H1 (cell line): ENCODE measurements around the gene SLC35B4. TPM values are rescaled to one million over a fixed set of nuclear protein-coding genes. Genes with fewer than 3 reads are reported as not detected.

ENCODE experiments used
- BRCA1 ChIP-seq: IDR thresholded peaks from 2 replicates; pipeline ENCODE4 v1.6.1; 2012; ENCODE audit warnings: low read depth, low read length, improper control_type of control experiment
- SIN3A ChIP-seq, 2 experiments: IDR thresholded peaks in 1 of 2; conservative IDR thresholded peaks in 1 of 2; 2 replicates each; pipeline ENCODE4 v1.6.1; 2011 to 2012; ENCODE audit warnings: low read length in 2 of 2, improper control_type of control experiment in 1 of 2, low read depth in 1 of 2, mild to moderate bottlenecking in 1 of 2
- SP2 ChIP-seq: IDR thresholded peaks from 2 replicates; pipeline ENCODE4 v1.6.1; 2012; ENCODE audit warnings: mild to moderate bottlenecking, low read length, inconsistent platforms
- polyA plus RNA-seq, 7 experiments: library from polyadenylated mRNA; depleted of rRNA in 3 of 7; stranded (reverse) in 5 of 7; unstranded in 2 of 7; fragments of >200 nt in 5 of 7; fragments of 200-250 nt in 2 of 7; gene quantifications; 1 replicate in 5 of 7; 2 replicates in 1 of 7; 4 replicates in 1 of 7; pipeline versions ENCODE4 v1.2.1 to v1.2.3, GENCODE V29; 2011 to 2013; ENCODE audit warnings: missing spikeins in 2 of 7, mixed read lengths in 2 of 7
- total RNA-seq: library from RNA; stranded (reverse); fragmentation: NEBNext Ultra II Directional; extraction: Animal tissue kit (Norgen Biotek cat#: 25700); gene quantifications from 2 replicates; pipeline ENCODE4 v1.2.1, GENCODE V29; 2021

Gene SLC35B4
- total and polyA plus RNA-seq, 2 of the 8 experiments (the other 6 are each of a cell fraction or from before 2014, with no cell fraction given) = 28.9 to 34.6 TPM

GRCh38 chr7:134320201-134320600 is 3.5 kb upstream of the SLC35B4 start (continued):
- TF ChIP-seq SIN3A (conservative IDR thresholded peaks at IDR 0.05 in 1 of 2, IDR thresholded peaks at IDR 0.05 in 1 of 2; ENCODE audit: low read depth in 1 of 2, low read length in 2 of 2) = no peak
- no peak for TF ChIP-seq BRCA1
- TF ChIP-seq SP2 = no peak
- TF ChIP-seq, all 59 proteins: peak for 0
